Natural killer cell (primary cell): ENCODE results near the gene UNK. TPM values are rescaled to one million over a fixed set of nuclear protein-coding genes. Genes with fewer than 3 reads are reported as not detected.

ENCODE experiments used
- ATAC-seq, 3 donors: fragments of 150-1000 bp in 2 of 3; fragments of 200-7000 bp in 1 of 3; cut with Tn5 transposase; 1 replicate in 1 of 3; 2 replicates in 2 of 3; pipeline ENCODE4 v1.10.0; 2021; ENCODE audit warnings: mild to moderate bottlenecking in 2 of 3, moderate library complexity in 2 of 3
- DNase-seq, 2 donors: peaks; one replicate each; pipeline versions ENCODE4 v3.0.0 to v3.0.0-alpha.2; 2013 to 2021; ENCODE audit warnings: mixed read lengths in 1 of 2
- H3K27ac ChIP-seq: one replicate; pipeline ENCODE4 v1.5.1; 2013; ENCODE audit warnings: mild to moderate bottlenecking, low read length
- H3K27me3 ChIP-seq: one replicate; pipeline ENCODE4 v1.6.1; 2013; ENCODE audit warnings: low read length; ENCODE audit not compliant: control insufficient read depth, insufficient read depth
- H3K36me3 ChIP-seq: one replicate; pipeline ENCODE4 v1.6.1; 2013; ENCODE audit warnings: low read length; ENCODE audit not compliant: control insufficient read depth, insufficient read depth
- H3K4me1 ChIP-seq: one replicate; pipeline ENCODE4 v1.6.1; 2013; ENCODE audit warnings: low read length; ENCODE audit not compliant: control insufficient read depth, insufficient read depth
- H3K4me3 ChIP-seq: one replicate; pipeline ENCODE4 v1.5.1; 2013; ENCODE audit warnings: low read length
- H3K9me3 ChIP-seq: one replicate; pipeline ENCODE4 v1.6.1; 2013; ENCODE audit warnings: low read length; ENCODE audit not compliant: control insufficient read depth, insufficient read depth
- H3K27ac Mint-ChIP-seq, 2 donors: one replicate each; pipeline ENCODE4 v1.8.0; 2022; ENCODE audit warnings: mild to moderate bottlenecking in 2 of 2, mixed read lengths in 2 of 2, moderate library complexity in 1 of 2
- H3K27me3 Mint-ChIP-seq, 2 donors: one replicate each; pipeline ENCODE4 v1.8.0; 2022; ENCODE audit warnings: low read depth in 2 of 2, mixed read lengths in 2 of 2
- H3K36me3 Mint-ChIP-seq: one replicate; pipeline ENCODE4 v1.8.0; 2022; ENCODE audit warnings: mixed read lengths
- H3K4me1 Mint-ChIP-seq, 2 donors: one replicate each; pipeline ENCODE4 v1.8.0; 2022; ENCODE audit warnings: mixed read lengths in 2 of 2
- H3K4me3 Mint-ChIP-seq: one replicate; pipeline ENCODE4 v1.8.0; 2022; ENCODE audit warnings: mild to moderate bottlenecking, moderate library complexity, mixed read lengths
- H3K9me3 Mint-ChIP-seq, 2 donors: one replicate each; pipeline ENCODE4 v1.8.0; 2022; ENCODE audit warnings: mixed read lengths in 2 of 2
- WGBS: methylation state at CpG from one replicate; pipeline ENCODE4 v1.1.7; 2013; ENCODE audit warnings: missing lambda C conversion rate; ENCODE audit not compliant: insufficient coverage; 5-methylcytosine and 5-hydroxymethylcytosine counted together
- intact Hi-C: fragments of 100-400 bp; cut with micrococcal nuclease; formaldehyde crosslinking; loops from one replicate; pipeline ENCODE4 v1.14.2; 2022
- total RNA-seq, 4 donors: library from RNA; stranded (reverse); fragments of 120-200 nt in 1 of 4; gene quantifications; one replicate each; pipeline versions ENCODE4 v1.2.3 to v1.2.4, GENCODE V29; 2013 to 2022
- TF ChIP-seq, protein P1 (sequence below): fragments of 200-600 bp; IDR thresholded peaks from one replicate; pipeline ENCODE4 v1.8.0; 2022; ENCODE audit warnings: antibody characterized with exemption

UNK gene
- total RNA-seq, 3 donors from 2014 or later (not counting 1 experiment from before 2014, with no cell fraction given), result 44.2 to 51.3 (median 44.5) TPM

DNA sequence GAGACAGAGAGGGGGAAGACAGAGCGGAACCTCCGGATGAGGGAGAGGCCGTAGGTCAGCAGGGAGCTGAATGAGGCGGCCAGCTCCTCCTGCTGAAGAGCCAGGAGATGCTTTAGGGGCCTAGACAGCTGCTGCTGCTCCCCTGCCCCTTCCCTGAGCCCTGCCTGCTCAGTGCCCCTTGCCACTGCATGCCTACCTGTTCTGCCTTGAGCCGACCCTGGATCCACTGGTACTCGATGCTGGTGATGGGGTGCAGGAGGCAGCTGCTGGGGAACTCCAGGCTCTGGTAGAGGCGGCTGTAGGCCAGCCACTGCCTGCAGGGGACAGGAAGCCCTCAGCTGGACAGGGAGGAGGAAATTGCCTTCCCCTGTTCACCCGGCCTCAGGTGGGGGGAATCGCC lies 52.0 kb downstream of the UNK start:
- Mint-ChIP-seq H3K27me3 (no peaks in the 10 kb centered on the region), H3K4me3 (no peak overlapping the region), H3K4me1 (peaks cover 23 to 32% of the 10 kb centered on the region in 2 donors), H3K27ac (no peak overlapping the region), H3K36me3 (no peaks in the 10 kb centered on the region), H3K9me3 (no peaks in the 10 kb centered on the region)
- TF ChIP-seq, protein P1, sequence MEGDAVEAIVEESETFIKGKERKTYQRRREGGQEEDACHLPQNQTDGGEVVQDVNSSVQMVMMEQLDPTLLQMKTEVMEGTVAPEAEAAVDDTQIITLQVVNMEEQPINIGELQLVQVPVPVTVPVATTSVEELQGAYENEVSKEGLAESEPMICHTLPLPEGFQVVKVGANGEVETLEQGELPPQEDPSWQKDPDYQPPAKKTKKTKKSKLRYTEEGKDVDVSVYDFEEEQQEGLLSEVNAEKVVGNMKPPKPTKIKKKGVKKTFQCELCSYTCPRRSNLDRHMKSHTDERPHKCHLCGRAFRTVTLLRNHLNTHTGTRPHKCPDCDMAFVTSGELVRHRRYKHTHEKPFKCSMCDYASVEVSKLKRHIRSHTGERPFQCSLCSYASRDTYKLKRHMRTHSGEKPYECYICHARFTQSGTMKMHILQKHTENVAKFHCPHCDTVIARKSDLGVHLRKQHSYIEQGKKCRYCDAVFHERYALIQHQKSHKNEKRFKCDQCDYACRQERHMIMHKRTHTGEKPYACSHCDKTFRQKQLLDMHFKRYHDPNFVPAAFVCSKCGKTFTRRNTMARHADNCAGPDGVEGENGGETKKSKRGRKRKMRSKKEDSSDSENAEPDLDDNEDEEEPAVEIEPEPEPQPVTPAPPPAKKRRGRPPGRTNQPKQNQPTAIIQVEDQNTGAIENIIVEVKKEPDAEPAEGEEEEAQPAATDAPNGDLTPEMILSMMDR, result no peak
- ATAC-seq (no peak), DNase-seq (no peak)
- 90% methylated on average over 9 of the region's 9 CpGs for WGBS
- H3K4me3 ChIP-seq, result no peak overlapping the region
- H3K36me3 ChIP-seq, result peaks cover 72% of the 10 kb centered on the region
- H3K4me1 ChIP-seq, result peaks cover 40% of the 10 kb centered on the region
- intact Hi-C loops, result no loop called here
- no peak overlapping the region for H3K27ac ChIP-seq
- H3K9me3 ChIP-seq, result no peaks in the 10 kb centered on the region
- H3K27me3 ChIP-seq, result no peaks in the 10 kb centered on the region

DNA sequence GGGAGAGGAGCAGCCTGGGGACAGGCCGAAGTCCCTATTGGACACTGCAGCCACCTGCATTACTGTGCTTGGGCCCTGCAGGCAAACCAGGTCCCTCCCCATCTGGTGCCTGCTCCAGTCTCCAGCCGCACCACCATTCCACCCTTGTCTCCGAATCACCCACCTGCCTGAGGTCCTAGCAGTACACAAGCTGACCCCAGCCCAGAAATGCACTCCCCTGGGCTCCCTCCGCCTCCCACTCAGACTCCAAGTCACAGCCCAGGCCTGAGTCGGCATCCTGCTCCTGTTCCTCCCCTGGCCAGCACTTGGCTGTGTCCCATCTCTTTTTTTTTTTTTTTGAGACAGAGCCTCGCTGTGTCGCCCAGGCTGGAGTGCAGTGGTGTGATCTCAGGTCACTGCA lies 53.3 kb downstream of the UNK start:
- H3K9me3 ChIP-seq, result no peaks in the 10 kb centered on the region
- Mint-ChIP-seq H3K4me1 (peaks cover 12 to 21% of the 10 kb centered on the region in 2 donors), H3K9me3 (no peaks in the 10 kb centered on the region), H3K27ac (peak overlapping the region; percentile 20 to 53), H3K36me3 (no peaks in the 10 kb centered on the region), H3K27me3 (no peaks in the 10 kb centered on the region), H3K4me3 (peak overlapping the region; percentile 31)
- DNase-seq (no peak), ATAC-seq (no peak)
- no peak overlapping the region for H3K4me3 ChIP-seq
- intact Hi-C loops, result no loop called here
- 97% methylated on average over 7 of the region's 7 CpGs for WGBS
- H3K36me3 ChIP-seq, result peaks cover 76% of the 10 kb centered on the region
- no peak overlapping the region for H3K27ac ChIP-seq
- TF ChIP-seq, protein P1, result no peak
- no peaks in the 10 kb centered on the region for H3K27me3 ChIP-seq
- H3K4me1 ChIP-seq, result peaks cover 38% of the 10 kb centered on the region

DNA sequence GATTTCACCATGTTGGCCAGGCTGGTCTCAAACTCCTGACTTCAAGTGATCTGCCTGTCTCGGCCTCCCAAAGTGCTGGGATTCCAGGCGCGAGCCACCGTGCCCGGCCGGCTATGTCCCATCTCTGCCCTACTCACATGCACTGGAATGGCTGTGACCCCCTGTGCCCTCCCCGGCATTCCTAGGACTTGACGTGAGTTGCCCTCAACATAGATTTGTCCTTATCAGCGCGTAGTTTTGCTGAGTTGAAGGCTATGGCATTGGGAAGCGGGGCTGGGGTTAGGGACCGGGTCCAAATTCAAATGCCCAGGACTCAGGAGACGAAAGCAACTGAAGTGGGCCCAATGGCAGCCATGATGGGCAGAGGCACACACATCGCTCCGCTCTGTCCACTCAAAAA lies 53.8 kb downstream of the UNK start:
- Mint-ChIP-seq H3K27ac (peak overlapping the region; percentile 20 to 53), H3K36me3 (no peaks in the 10 kb centered on the region), H3K9me3 (no peaks in the 10 kb centered on the region), H3K4me3 (no peak overlapping the region), H3K27me3 (no peaks in the 10 kb centered on the region), H3K4me1 (peaks cover 7 to 16% of the 10 kb centered on the region in 2 donors)
- Histone ChIP-seq H3K36me3 (peaks cover 72% of the 10 kb centered on the region), H3K4me1 (peaks cover 38% of the 10 kb centered on the region), H3K27me3 (no peaks in the 10 kb centered on the region), H3K9me3 (no peaks in the 10 kb centered on the region), H3K27ac (no peak overlapping the region), H3K4me3 (no peak overlapping the region)
- TF ChIP-seq, protein P1, result no peak
- intact Hi-C loops, result no loop called here
- WGBS, result 98% methylated on average over 15 of the region's 15 CpGs
- ATAC-seq, result no peak
- no peak for DNase-seq
